ELR (cell line): Measurements from ENCODE around the gene SLC39A13.

Experiments
- DNase-seq: peaks from one replicate; pipeline ENCODE4 v3.0.0-alpha.2; 2015; ENCODE audit warnings: low read depth

The SLC39A13 gene

GRCh38 chr11:47454258-47454671 is 45.9 kb downstream of the SLC39A13 start:
- DNase-seq = peak; percentile 80

DNA sequence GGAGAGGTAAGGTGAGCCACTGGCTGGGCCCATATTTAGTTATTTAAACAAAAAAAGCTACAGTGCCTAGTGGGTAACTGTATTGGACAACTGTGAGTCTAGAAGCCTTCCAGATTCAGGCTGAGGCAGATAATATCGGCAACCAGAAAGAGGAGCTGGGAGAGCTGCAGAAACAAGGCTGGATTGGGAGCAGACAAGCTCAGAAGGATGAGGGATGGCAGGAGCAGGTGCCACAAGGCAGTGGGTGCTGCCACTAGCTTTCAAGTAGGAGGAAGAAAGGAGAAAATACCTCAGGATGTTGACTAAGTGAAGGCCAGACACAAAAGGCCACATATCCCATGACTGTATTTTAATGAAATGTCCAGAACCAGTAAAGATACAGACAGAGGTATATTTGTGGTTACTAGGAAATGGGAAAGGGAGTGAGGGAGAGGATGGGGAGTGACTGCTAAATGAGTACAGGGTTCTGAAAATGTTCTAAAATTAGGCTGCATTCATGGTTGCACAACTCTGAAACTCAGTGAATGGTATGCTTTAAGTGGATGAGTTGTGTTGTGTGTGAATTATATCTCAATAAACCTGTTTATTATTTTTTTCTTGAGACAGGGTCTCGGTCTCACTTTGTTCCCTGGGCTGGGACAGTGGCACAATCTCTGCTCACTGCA is 52.3 kb downstream of the SLC39A13 start:
- peak; percentile 30 for DNase-seq

DNA sequence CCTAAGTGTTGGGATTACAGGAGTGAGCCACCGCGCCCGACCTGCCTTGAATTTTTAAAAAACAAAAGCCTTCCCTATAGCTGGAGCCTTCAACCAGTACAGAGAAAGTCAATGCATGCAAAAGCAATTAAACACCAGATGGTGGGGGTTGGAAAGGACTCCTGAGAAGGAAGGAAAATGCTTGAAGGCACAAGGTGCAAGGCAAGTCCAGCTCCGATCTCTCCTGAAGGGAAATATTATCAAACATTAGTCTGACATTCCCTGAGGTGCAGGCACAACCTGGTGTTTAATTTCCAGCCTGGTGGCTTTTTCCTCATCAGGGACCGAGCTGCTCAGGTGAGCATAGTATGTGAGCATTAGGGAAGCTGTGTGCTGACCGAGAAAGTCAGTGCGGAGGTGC is 53.5 kb downstream of the SLC39A13 start:
- no peak for DNase-seq

DNA sequence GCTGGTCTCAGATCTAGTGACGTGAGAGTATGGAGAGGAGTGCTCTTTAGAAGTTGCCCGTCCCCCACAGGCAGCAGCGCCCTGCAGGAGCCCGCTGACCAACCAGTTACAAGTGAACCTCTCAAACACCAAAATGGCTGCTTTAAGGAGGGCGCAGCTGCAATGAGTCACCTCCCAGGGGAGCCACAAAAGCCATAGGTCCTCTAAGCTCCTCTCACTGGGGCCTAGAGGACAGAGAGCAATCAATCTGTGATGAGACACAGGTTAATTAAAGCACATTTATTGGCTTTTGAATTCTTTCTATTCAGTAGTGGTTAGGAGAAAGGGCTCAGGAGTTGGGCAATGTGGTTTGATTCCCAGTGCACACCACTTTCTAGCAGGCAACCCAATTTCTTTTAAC is 56.1 kb downstream of the SLC39A13 start:
- DNase-seq = peak; percentile 18
